CD14-positive monocyte (primary cell): ENCODE results near the gene ENKUR. TPM values are rescaled to one million over a fixed set of nuclear protein-coding genes. Genes with fewer than 3 reads are reported as not detected.
"Not testable (repeated sequence)": the region's sequence is repeated elsewhere in the genome, so short reads cannot be mapped to it uniquely, and the experiment has no call there.

ENCODE experiments used
- DNase-seq, 3 donors: peaks; one replicate each; pipeline ENCODE4 v3.0.0-alpha.2; 2011 to 2022
- H2AFZ ChIP-seq: 2 replicates; pipeline ENCODE4 v1.6.0; 2012; ENCODE audit warnings: mild to moderate bottlenecking, low read depth, low read length, inconsistent platforms; ENCODE audit not compliant: insufficient read depth, poor library complexity, severe bottlenecking
- H3K27ac ChIP-seq, 2 donors: 1 replicate in 1 of 2; 2 replicates in 1 of 2; pipeline ENCODE4 v1.5.1; 2012 to 2013; ENCODE audit warnings: low read length in 2 of 2, control low read depth in 1 of 2, inconsistent platforms in 1 of 2, low read depth in 1 of 2, mild to moderate bottlenecking in 1 of 2
- H3K27me3 ChIP-seq, 2 donors: one replicate each; pipeline versions ENCODE4 v1.6.0 to v1.6.1; 2011 to 2013; ENCODE audit warnings: low read length in 2 of 2; ENCODE audit not compliant: control insufficient read depth in 2 of 2, insufficient read depth in 2 of 2
- H3K36me3 ChIP-seq, 2 donors: replicated peaks in 1 of 2; 1 replicate in 1 of 2; 2 replicates in 1 of 2; pipeline versions ENCODE4 v1.5.1 to v1.6.1; 2012 to 2013; ENCODE audit warnings: low read length in 2 of 2, control low read depth in 1 of 2, inconsistent platforms in 1 of 2, mild to moderate bottlenecking in 1 of 2; ENCODE audit not compliant: insufficient read depth in 2 of 2, control insufficient read depth in 1 of 2
- H3K4me1 ChIP-seq, 2 donors: 1 replicate in 1 of 2; 2 replicates in 1 of 2; pipeline versions ENCODE4 v1.5.1 to v1.6.1; 2012 to 2013; ENCODE audit warnings: low read length in 2 of 2, control low read depth in 1 of 2, inconsistent platforms in 1 of 2, mild to moderate bottlenecking in 1 of 2, moderate library complexity in 1 of 2; ENCODE audit not compliant: insufficient read depth in 2 of 2, control insufficient read depth in 1 of 2
- H3K4me2 ChIP-seq: replicated peaks from 2 replicates; pipeline ENCODE3; 2012; ENCODE audit warnings: low read length, moderate library complexity, mild to moderate bottlenecking; ENCODE audit not compliant: poor library complexity, severe bottlenecking; ENCODE audit errors: extremely low read depth
- H3K4me3 ChIP-seq, 3 experiments: fragments of 200-600 bp in 1 of 3; sonication (generic) in 1 of 3; replicated peaks in 1 of 3; 1 replicate in 2 of 3; 2 replicates in 1 of 3; pipeline ENCODE4 v1.5.1; 2011 to 2013; ENCODE audit warnings: low read length in 3 of 3, mild to moderate bottlenecking in 3 of 3, control low read depth in 2 of 3, low read depth in 2 of 3, inconsistent platforms in 1 of 3, moderate library complexity in 1 of 3
- H3K79me2 ChIP-seq: 2 replicates; pipeline ENCODE4 v1.6.0; 2012; ENCODE audit warnings: mild to moderate bottlenecking, control low read depth, inconsistent platforms, low read length, moderate library complexity; ENCODE audit not compliant: insufficient read depth
- H3K9ac ChIP-seq: 2 replicates; pipeline ENCODE4 v1.6.0; 2017; ENCODE audit warnings: low read length, mild to moderate bottlenecking; ENCODE audit not compliant: insufficient read depth, poor library complexity, severe bottlenecking
- H3K9me3 ChIP-seq, 2 donors: replicated peaks in 1 of 2; 1 replicate in 1 of 2; 2 replicates in 1 of 2; pipeline versions ENCODE4 v1.5.1 to v1.6.1; 2012 to 2013; ENCODE audit warnings: low read length in 2 of 2, control low read depth in 1 of 2; ENCODE audit not compliant: control insufficient read depth in 1 of 2, insufficient read depth in 1 of 2
- H4K20me1 ChIP-seq: 2 replicates; pipeline ENCODE4 v1.6.0; 2012; ENCODE audit warnings: mild to moderate bottlenecking, low read length, control low read depth, moderate library complexity; ENCODE audit not compliant: insufficient read depth
- H3K27ac Mint-ChIP-seq, 7 donors: one replicate each; pipeline ENCODE4 v1.8.0; 2020; ENCODE audit warnings: mild to moderate bottlenecking in 7 of 7, mixed read lengths in 7 of 7, moderate library complexity in 6 of 7, inconsistent platforms in 2 of 7
- H3K27me3 Mint-ChIP-seq, 3 donors: one replicate each; pipeline ENCODE4 v1.8.0; 2021 to 2022; ENCODE audit warnings: low read depth in 3 of 3, mild to moderate bottlenecking in 3 of 3, mixed read lengths in 3 of 3, moderate library complexity in 3 of 3, inconsistent platforms in 1 of 3
- H3K36me3 Mint-ChIP-seq, 2 donors: one replicate each; pipeline ENCODE4 v1.8.0; 2020; ENCODE audit warnings: mixed read lengths in 2 of 2, inconsistent platforms in 1 of 2, mild to moderate bottlenecking in 1 of 2
- H3K4me1 Mint-ChIP-seq: one replicate; pipeline ENCODE4 v1.8.0; 2020; ENCODE audit warnings: mild to moderate bottlenecking, mixed read lengths
- H3K4me3 Mint-ChIP-seq, 2 donors: one replicate each; pipeline ENCODE4 v1.8.0; 2020; ENCODE audit warnings: mild to moderate bottlenecking in 2 of 2, mixed read lengths in 2 of 2, moderate library complexity in 1 of 2
- H3K9me3 Mint-ChIP-seq, 7 donors: one replicate each; pipeline ENCODE4 v1.8.0; 2020 to 2022; ENCODE audit warnings: mixed read lengths in 7 of 7, mild to moderate bottlenecking in 6 of 7, moderate library complexity in 6 of 7, inconsistent platforms in 2 of 7
- WGBS: methylation state at CpG from one replicate; pipeline ENCODE4 v1.1.5; 2013; ENCODE audit warnings: missing lambda C conversion rate; ENCODE audit not compliant: insufficient coverage; 5-methylcytosine and 5-hydroxymethylcytosine counted together
- intact Hi-C, 2 donors: fragments of 100-400 bp; cut with micrococcal nuclease; formaldehyde crosslinking; loops; one replicate each; pipeline versions ENCODE4 v1.15.0 to v1.15.1; 2023
- polyA plus RNA-seq, 3 donors: library from polyadenylated mRNA; depleted of rRNA in 1 of 3; unstranded in 2 of 3; stranded (reverse) in 1 of 3; fragments of 300-500 nt in 2 of 3; fragments of >200 nt in 1 of 3; fragmentation: Illumina TruSeq in 2 of 3; gene quantifications; 1 replicate in 2 of 3; 2 replicates in 1 of 3; pipeline ENCODE4 v1.2.3, GENCODE V29; 2012 to 2021
- TF ChIP-seq, protein P1 (sequence below): fragments of 200-600 bp; IDR thresholded peaks from one replicate; pipeline ENCODE4 v1.8.0; 2022; ENCODE audit warnings: antibody characterized with exemption, mild to moderate bottlenecking

The ENKUR gene
- polyA plus RNA-seq, 3 donors = 0.16 TPM; not detected in 2

DNA sequence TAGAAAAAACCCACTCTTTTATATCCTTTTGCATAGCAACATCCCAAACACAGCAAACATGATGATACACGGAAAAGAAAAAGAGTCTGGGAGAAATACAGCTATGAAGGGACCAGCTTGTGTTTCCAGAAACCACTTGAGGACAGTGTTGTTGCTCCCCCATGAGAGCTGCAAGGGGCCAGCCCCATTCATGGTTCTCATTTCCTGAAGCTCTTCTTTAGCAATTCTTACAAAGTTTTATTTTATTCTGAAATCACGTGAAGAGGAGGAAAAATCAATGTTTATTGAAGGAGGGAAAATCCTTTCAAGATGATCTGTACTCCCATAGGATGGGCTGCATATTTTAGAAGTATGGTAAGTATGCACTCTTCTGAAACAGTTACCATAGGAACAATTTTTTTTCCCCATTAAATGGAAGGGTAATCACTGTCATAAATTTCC lies 46.1 kb downstream of the ENKUR start:
- no peak overlapping the region for H3K4me3 ChIP-seq
- H3K9ac ChIP-seq = no peak overlapping the region
- H3K27me3 ChIP-seq = no peaks in the 10 kb centered on the region
- no peak overlapping the region for H3K4me3 Mint-ChIP-seq
- no CpG with 5 or more reads among the region's 2 CpGs for WGBS
- H3K27ac Mint-ChIP-seq = no peak overlapping the region
- H3K9me3 ChIP-seq = no peaks in the 10 kb centered on the region
- DNase-seq = no peak
- no peaks in the 10 kb centered on the region for H3K79me2 ChIP-seq
- TF ChIP-seq, protein P1, sequence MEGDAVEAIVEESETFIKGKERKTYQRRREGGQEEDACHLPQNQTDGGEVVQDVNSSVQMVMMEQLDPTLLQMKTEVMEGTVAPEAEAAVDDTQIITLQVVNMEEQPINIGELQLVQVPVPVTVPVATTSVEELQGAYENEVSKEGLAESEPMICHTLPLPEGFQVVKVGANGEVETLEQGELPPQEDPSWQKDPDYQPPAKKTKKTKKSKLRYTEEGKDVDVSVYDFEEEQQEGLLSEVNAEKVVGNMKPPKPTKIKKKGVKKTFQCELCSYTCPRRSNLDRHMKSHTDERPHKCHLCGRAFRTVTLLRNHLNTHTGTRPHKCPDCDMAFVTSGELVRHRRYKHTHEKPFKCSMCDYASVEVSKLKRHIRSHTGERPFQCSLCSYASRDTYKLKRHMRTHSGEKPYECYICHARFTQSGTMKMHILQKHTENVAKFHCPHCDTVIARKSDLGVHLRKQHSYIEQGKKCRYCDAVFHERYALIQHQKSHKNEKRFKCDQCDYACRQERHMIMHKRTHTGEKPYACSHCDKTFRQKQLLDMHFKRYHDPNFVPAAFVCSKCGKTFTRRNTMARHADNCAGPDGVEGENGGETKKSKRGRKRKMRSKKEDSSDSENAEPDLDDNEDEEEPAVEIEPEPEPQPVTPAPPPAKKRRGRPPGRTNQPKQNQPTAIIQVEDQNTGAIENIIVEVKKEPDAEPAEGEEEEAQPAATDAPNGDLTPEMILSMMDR = no peak
- no peaks in the 10 kb centered on the region for H3K4me1 ChIP-seq
- H2AFZ ChIP-seq = no peak overlapping the region
- H3K36me3 Mint-ChIP-seq = no peaks in the 10 kb centered on the region
- no peaks in the 10 kb centered on the region for H3K36me3 ChIP-seq
- peaks cover 2 to 4% (median 3%) of the 10 kb centered on the region in 3 donors for H3K27me3 Mint-ChIP-seq
- H3K4me2 ChIP-seq = no peak overlapping the region
- intact Hi-C loops = no loop called here
- H3K9me3 Mint-ChIP-seq = peaks cover 0 to 5% (median 0%) of the 10 kb centered on the region in 7 donors
- H3K4me1 Mint-ChIP-seq = no peaks in the 10 kb centered on the region
- H4K20me1 ChIP-seq = no peaks in the 10 kb centered on the region
- H3K27ac ChIP-seq = no peak overlapping the region

DNA sequence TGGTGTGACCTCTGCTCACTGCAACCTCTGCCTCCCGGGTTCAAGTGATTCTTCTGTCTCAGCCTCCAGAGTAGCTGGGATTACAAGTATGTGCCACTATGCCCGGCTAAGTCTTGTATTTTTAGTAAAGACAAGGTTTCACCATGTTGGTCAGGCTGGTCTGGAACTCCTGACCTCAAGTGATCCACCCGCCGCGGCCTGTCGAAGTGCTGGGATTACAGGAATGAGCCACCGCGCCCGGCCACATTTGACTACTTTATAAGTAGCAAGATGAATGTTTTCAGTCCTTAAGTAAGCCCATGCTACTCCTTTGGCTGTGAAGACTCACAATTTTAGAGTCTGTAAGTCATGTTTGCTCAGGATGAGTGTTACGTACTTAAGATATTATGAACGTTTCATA lies 47.0 kb downstream of the ENKUR start:
- H3K4me1 ChIP-seq, H3K36me3 ChIP-seq, H3K4me3 ChIP-seq, H3K9ac ChIP-seq, intact Hi-C loops, H3K27me3 Mint-ChIP-seq, H3K27me3 ChIP-seq, H3K4me3 Mint-ChIP-seq, H3K79me2 ChIP-seq, H3K4me1 Mint-ChIP-seq, H3K36me3 Mint-ChIP-seq, H3K27ac Mint-ChIP-seq, H3K9me3 ChIP-seq, H3K4me2 ChIP-seq, H3K9me3 Mint-ChIP-seq, H3K27ac ChIP-seq, H4K20me1 ChIP-seq, H2AFZ ChIP-seq, DNase-seq: not testable (repeated sequence)
- 100% methylated on average over 2 of the region's 11 CpGs for WGBS
